HG03565 (cell line): Measurements from ENCODE around the gene IRAK2.
"Not testable (repeated sequence)": the region's sequence is repeated elsewhere in the genome, so short reads cannot be mapped to it uniquely, and the experiment has no call there.

Experiments used
- ATAC-seq: cut with Tn5 transposase; IDR thresholded peaks from one replicate; pipeline ENCODE4 v1.9.1; 2021; ENCODE audit warnings: mild to moderate bottlenecking, moderate library complexity; ENCODE audit not compliant: unreplicated experiment

Gene IRAK2

GRCh38 chr3:10160346-10160745 lies 4.4 kb upstream of the IRAK2 start:
- ATAC-seq = no peak

GRCh38 chr3:10160925-10161324 lies 3.8 kb upstream of the IRAK2 start:
- no peak for ATAC-seq

- ATAC-seq = no peak
These were observed 2.5 kb upstream of the IRAK2 start for GRCh38 chr3:10162185-10162584.

- not testable (repeated sequence) for ATAC-seq
These were observed 546 bp upstream of the IRAK2 start for GRCh38 chr3:10164201-10164545.

DNA sequence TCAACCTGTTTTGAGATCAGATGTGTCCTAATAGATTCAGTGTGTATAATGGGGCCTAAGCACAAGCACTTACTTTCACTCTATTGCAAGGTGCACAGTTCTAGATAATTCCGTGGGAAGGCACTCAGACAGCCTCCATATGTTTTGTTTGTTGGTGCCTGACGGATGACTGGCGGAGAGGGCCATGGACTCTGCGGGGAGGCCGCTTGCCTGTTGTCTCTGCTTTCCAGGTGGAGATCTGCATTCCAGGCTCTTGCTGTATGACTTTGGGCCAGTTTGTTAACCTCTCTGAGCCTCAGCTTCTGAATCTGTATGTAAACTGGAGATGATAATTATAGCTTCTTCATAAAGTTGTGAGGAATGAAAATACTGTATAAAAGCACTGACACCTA lies 1.5 kb downstream of the IRAK2 start:
- ATAC-seq = no peak

DNA sequence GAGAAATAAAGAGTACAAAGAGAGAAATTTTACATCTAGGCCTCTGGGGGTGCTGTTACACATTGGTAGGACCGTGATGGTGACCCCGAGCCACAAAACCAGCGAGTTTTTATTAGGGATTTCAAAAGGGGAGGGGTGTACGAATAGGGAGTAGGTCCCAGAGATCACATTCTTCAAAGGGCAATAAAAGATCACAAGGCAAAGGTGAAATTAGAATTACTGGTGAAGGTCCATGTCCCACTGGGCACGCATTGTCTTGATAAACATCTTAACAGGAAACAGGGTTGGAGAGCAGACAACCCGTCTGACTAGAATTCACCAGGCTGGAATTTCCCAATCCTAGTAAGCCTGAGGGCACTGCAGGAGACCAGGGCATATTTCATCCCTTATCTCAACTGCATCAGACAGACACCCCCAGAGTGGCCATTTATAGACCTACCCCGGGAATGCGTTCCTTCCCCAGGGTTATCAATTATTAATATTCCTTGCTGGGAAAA lies 4.3 kb downstream of the IRAK2 start:
- ATAC-seq = no peak

DNA sequence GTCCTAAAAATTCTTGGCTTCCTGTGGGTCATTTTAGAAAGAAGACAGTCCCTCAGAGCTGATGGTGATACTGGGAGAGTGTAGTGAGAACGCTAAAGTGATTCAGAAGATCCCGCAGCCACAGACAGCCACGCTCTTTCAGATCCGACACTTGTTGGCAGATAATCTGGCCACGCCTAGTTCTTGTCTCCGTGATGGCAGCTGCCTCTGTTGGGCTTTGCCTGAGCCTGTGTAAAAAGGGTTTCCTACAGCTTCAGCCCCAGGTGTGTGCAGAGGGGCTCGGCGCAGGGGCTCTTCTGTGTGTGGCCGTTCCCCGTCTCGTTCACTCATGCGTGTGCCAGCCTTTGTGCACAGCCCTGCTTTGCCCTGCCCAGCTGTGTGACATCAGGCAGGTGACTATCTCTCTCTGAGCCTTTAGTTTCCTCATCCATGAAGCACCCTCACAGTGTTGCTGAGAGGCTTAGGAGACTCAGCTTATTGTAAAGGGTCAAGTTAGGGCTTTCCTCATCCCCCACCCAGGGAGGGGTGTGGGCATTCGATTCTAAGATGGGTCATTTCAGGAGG lies 6.3 kb downstream of the IRAK2 start:
- no peak for ATAC-seq

GRCh38 chr3:10173095-10173925 lies 8.6 kb downstream of the IRAK2 start:
- ATAC-seq = no peak

- ATAC-seq = no peak
These were observed 9.3 kb downstream of the IRAK2 start for GRCh38 chr3:10173926-10174435.

DNA sequence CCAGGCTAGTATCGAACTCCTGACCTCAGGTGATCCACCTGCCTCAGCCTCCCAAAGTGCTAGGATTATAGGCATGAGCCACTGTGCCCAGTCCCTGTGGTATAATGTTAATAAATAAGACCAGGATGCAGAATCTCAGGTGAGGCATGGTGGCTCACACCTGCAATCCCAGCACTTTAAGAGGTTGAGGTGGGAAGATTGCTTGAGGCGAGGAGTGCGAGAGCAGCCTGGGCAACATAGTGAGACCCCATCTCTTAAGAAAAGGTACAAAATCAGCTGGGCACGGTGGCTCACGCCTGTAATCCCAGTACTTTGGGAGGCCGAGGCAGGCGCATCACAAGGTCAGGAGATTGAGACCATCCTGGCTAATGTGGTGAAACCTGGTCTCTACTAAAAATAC lies 10.6 kb downstream of the IRAK2 start:
- ATAC-seq = not testable (repeated sequence)

DNA sequence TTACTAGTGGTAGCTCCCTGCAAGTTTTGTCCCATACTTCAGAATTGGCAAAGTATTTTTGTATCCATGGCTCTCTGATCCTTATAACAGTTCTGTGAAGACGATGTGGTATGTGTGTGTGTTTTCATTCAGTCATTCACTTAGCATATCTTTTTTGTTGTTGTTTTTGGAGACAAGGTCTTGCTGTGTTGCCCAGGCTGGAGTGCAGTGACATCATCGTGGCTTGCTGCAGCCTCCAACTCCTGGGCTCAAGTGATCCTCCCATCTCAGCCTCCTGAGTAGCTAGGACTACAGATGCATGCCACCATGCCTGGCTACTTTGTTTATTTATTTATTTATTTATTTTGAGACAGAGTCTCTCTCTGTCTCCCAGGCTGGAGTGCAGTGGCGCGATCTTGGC lies 11.4 kb downstream of the IRAK2 start:
- ATAC-seq = not testable (repeated sequence)

DNA sequence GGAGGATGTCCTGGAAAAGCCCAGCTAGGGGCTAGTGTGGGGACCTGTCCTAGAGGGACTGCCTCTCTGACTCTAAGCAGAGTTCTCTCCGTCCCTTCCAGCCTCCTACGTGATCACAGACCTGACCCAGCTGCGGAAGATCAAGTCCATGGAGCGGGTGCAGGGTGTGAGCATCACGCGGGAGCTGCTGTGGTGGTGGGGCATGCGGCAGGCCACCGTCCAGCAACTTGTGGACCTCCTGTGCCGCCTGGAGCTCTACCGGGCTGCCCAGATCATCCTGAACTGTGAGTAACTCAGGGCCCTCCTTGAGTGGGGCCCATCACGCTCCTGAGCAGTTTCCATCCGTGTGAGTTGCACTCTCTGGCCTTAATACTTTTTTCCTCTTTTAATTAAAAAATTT lies 13.0 kb downstream of the IRAK2 start:
- no peak for ATAC-seq

DNA sequence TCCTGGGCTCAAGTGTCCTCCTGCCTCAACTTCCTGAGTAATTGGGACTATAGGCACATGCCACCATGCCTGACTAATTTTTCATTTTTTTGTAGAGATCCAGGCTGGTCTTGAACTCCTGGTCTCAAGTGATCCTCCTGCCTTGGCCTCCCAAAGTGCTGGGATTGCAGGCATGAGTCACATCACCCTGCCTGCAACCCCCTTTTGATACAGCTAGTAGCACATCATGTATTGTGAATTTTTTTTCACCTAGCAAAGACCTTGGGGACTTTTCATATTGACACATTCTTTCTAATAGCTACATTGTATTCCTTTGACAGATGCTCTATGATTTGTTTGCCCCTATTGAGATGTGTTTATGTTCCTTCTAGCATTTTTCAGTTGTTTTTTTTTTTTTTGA lies 14.2 kb downstream of the IRAK2 start:
- no peak for ATAC-seq

DNA sequence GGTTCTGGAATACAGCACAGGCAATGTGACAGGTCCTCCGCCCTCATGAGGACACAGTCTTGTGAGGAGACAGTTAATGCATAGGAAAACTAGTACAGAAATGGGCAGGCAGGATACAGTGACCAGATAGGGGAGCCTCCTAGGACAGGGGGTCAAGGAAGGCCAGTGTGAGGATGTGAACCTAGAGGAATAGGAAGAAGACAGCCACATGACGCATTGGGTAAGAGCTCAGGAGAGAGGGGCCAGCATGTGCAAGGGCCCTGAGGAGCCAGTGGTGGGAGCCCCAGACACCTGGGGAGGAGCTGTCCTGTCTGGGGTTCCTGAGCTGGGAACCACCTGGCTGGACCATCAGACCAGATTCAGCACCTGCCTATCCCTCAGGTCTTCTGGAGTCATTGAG lies 15.6 kb downstream of the IRAK2 start:
- no peak for ATAC-seq

DNA sequence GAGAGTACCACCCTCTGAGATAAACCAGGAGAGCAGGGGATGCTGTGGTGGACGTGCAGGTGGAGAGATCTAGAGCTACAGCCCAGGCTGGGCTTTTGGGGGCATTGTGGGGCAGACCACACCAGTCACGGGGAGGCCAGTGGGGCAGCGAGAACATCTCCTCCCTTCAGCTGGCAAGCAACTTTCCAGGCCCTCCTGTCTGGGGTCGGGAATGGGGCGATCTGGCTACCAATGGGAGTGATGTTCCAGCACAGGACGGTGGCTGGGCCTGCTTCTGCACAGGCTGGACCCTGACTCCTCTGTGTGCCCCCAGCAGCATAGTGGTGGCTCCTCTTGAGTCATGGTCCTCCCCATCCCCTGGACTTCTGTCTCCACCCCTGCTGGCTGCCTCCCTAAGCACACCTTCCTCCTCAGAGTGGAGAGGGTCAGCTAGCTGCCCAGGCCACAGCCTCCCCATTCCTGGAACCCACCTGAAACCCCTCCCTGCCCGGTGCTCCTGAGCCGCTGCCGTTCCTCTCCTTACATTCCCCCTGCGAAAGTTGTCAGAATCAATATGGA lies 16.1 kb downstream of the IRAK2 start:
- no peak for ATAC-seq

DNA sequence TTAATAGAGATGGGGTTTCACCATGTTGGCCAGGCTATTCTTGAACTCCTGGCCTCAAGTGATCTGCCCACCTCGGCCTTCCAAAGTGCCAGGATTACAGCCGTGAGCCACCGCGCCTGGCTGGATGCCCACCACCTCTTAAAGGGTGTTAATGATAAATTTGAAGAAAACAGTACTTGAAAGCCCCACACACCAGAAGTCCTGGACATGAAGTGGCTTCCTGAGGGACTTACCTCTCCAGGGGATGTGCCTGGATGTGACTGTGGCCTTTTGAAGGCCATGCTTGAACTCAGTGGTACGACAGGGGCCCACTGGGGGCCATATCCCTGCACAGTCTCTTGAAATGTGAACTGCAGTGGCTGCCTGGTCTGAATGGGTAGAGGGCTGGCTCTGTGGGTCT lies 18.2 kb downstream of the IRAK2 start:
- ATAC-seq = no peak

- ATAC-seq = no peak
These were observed 19.5 kb downstream of the IRAK2 start for GRCh38 chr3:10184250-10184649.

DNA sequence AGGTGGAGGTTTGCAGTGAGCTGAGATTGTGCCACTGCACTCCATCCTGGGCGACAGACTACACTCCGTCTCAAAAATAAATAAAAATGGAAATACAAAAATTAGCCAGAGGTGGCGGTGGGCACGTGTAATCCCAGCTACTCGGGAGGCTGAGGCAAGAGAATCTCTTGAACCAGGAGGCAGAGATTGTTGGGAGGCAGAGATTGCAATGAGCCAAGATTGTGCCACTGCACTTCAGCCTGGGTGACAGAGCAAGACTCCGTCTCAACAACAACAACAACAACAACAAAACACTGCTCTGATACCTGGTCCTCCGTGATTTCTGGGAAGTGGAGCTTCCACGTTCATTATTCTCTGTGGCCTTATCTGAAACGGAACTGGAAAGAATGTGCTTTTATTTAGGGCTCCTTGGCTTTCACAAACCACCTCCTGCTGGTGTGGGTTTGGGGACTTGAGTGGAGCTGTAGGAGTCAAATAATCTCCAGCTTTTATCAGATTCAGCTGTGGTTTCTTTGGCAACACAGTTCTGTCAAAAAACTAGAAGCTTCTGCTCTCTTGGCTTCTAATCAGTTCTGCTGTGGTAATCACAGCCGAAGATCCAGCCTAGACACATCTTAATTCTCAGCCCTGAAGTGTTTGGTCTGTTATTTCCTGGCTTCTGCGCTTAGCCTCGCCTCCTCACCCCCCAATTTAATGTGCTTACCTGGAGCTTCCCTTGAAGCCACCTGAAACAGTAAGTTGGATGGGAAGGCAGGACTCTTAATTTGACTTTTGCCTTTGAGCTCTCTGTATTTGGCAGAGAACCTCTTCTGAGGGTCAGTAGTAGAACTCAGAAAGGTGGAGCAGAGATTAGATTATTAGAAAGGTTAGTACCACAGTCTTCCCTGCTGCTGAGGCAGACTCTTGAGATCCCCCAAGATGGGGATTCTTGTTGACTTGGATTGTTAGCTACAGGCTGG lies 21.4 kb downstream of the IRAK2 start:
- ATAC-seq = no peak

- no peak for ATAC-seq
These were observed 22.7 kb downstream of the IRAK2 start for GRCh38 chr3:10187290-10187876.

GRCh38 chr3:10187944-10188343 lies 23.2 kb downstream of the IRAK2 start:
- no peak for ATAC-seq
